SK-N-SH (cell line): Measurements from ENCODE around the gene FOCAD. TPM values are rescaled to one million over a fixed set of nuclear protein-coding genes. Genes with fewer than 3 reads are reported as not detected.

Experiments
- CTCF ChIA-PET: fragments of 300-600, 350-600 bp; formaldehyde crosslinking; extraction: SDS; loops from one replicate; lab custom pipeline; 2021; lab: Yijun Ruan, JAX
- POLR2A ChIA-PET: fragments of 350-600 bp; sonication (Branson Sonifier 250); formaldehyde crosslinking; extraction: SDS; loops from one replicate; lab custom pipeline; 2020; ENCODE audit warnings: antibody characterized with exemption, inconsistent platforms; lab: Yijun Ruan, JAX
- DNase-seq: peaks from one replicate; pipeline ENCODE4 v3.0.0; 2012
- H2AFZ ChIP-seq: fragments of 200-600 bp; sonication (generic); 2 replicates; pipeline ENCODE4 v1.8.1; 2016; ENCODE audit warnings: antibody characterized with exemption, mild to moderate bottlenecking, low read depth
- H3F3A ChIP-seq: fragments of 200-600 bp; sonication (generic); replicated peaks from 2 replicates; pipeline ENCODE3; 2016; ENCODE audit warnings: antibody characterized with exemption, mild to moderate bottlenecking; ENCODE audit not compliant: insufficient read depth
- H3K27ac ChIP-seq, 2 experiments: fragments of 200-500 bp in 1 of 2; fragments of 200-600 bp in 1 of 2; sonication (Bioruptor generic) in 1 of 2; sonication (generic), shearing (Covaris generic) in 1 of 2; 2 replicates each; pipeline versions ENCODE4 v1.5.1 to v1.6.1; 2014 to 2016; ENCODE audit warnings: low read depth in 2 of 2, inconsistent platforms in 1 of 2, low read length in 1 of 2, mild to moderate bottlenecking in 1 of 2, mixed read lengths in 1 of 2
- H3K27me3 ChIP-seq: fragments of 200-600 bp; sonication (generic), shearing (Covaris generic); 2 replicates; pipeline ENCODE4 v1.6.1; 2016; ENCODE audit warnings: mixed run types; ENCODE audit not compliant: insufficient read depth
- H3K36me3 ChIP-seq, 2 experiments: fragments of 200-500 bp in 1 of 2; fragments of 200-600 bp in 1 of 2; sonication (Bioruptor generic) in 1 of 2; sonication (generic) in 1 of 2; replicated peaks in 1 of 2; 2 replicates each; pipeline versions ENCODE3 to v1.5.1; 2014 to 2016; ENCODE audit warnings: low read length in 1 of 2, mild to moderate bottlenecking in 1 of 2; ENCODE audit not compliant: insufficient read depth in 2 of 2, control insufficient read depth in 1 of 2
- H3K4me1 ChIP-seq, 2 experiments: fragments of 200-500 bp in 1 of 2; fragments of 200-600 bp in 1 of 2; sonication (Bioruptor generic) in 1 of 2; sonication (generic), shearing (Covaris generic) in 1 of 2; 2 replicates each; pipeline versions ENCODE4 v1.5.1 to v1.6.1; 2014 to 2016; ENCODE audit warnings: low read depth in 1 of 2, low read length in 1 of 2, mixed run types in 1 of 2; ENCODE audit not compliant: insufficient read depth in 2 of 2, control insufficient read depth in 1 of 2
- H3K4me2 ChIP-seq: fragments of 200-600 bp; sonication (generic), shearing (Covaris generic); 2 replicates; pipeline ENCODE4 v1.6.1; 2017; ENCODE audit warnings: mixed run types
- H3K4me3 ChIP-seq, 2 experiments: fragments of 200-500 bp in 1 of 2; fragments of 200-600 bp in 1 of 2; sonication (Bioruptor generic) in 1 of 2; sonication (generic), shearing (Covaris generic) in 1 of 2; 2 replicates each; pipeline versions ENCODE4 v1.5.1 to v1.8.1; 2014 to 2016; ENCODE audit warnings: low read depth in 2 of 2, inconsistent platforms in 1 of 2, low read length in 1 of 2, mild to moderate bottlenecking in 1 of 2, mixed read lengths in 1 of 2, moderate library complexity in 1 of 2
- H3K79me2 ChIP-seq: fragments of 200-600 bp; sonication (generic); 2 replicates; pipeline ENCODE4 v1.8.1; 2017; ENCODE audit warnings: mild to moderate bottlenecking; ENCODE audit not compliant: insufficient read depth
- H3K9ac ChIP-seq: fragments of 200-600 bp; sonication (generic); 2 replicates; pipeline ENCODE4 v1.6.1; 2017; ENCODE audit warnings: mixed run types
- H3K9me2 ChIP-seq: fragments of 200-600 bp; sonication (generic); 2 replicates; pipeline ENCODE4 v1.6.1; 2017; ENCODE audit warnings: mixed run types
- H3K9me3 ChIP-seq: fragments of 200-600 bp; sonication (generic); 2 replicates; pipeline ENCODE4 v1.6.1; 2017; ENCODE audit warnings: mixed run types, mild to moderate bottlenecking, moderate library complexity
- H4K20me1 ChIP-seq: fragments of 200-600 bp; sonication (generic); 2 replicates; pipeline ENCODE4 v1.6.1; 2017; ENCODE audit warnings: mild to moderate bottlenecking, mixed run types; ENCODE audit not compliant: insufficient read depth
- CHD2 ChIP-seq: fragments of 150-350 bp; IDR thresholded peaks from 2 replicates; pipeline ENCODE4 v1.6.1; 2018; ENCODE audit warnings: low read length; ENCODE audit not compliant: partially characterized antibody
- CTCF ChIP-seq: fragments of 200-600 bp; sonication (generic); IDR thresholded peaks from 2 replicates; pipeline ENCODE4 v1.6.1; 2017; ENCODE audit warnings: antibody characterized with exemption, mild to moderate bottlenecking, moderate library complexity
- FOXM1 ChIP-seq: IDR thresholded peaks from 2 replicates; pipeline ENCODE4 v1.4.0; 2012; ENCODE audit warnings: low read depth, mild to moderate bottlenecking
- MEF2A ChIP-seq: IDR thresholded peaks from 2 replicates; pipeline ENCODE4 v1.4.0; 2012; ENCODE audit warnings: low read depth, borderline replicate concordance
- MXI1 ChIP-seq: IDR thresholded peaks from 2 replicates; pipeline ENCODE4 v1.6.1; 2012; ENCODE audit warnings: mild to moderate bottlenecking, low read depth, low read length, improper control_type of control experiment
- PBX3 ChIP-seq: IDR thresholded peaks from 2 replicates; pipeline ENCODE4; 2012
- POLR2AphosphoS5 ChIP-seq: IDR thresholded peaks from 2 replicates; pipeline ENCODE4 v1.6.1; 2012; ENCODE audit warnings: low read depth, low read length
- REST ChIP-seq: IDR thresholded peaks from 2 replicates; pipeline ENCODE4 v1.6.1; 2012; ENCODE audit warnings: mild to moderate bottlenecking, low read depth, low read length, moderate library complexity
- TEAD4 ChIP-seq: IDR thresholded peaks from 2 replicates; pipeline ENCODE4 v1.4.0; 2012; ENCODE audit warnings: mild to moderate bottlenecking, borderline replicate concordance; ENCODE audit not compliant: insufficient read depth
- WGBS: methylation state at CpG from one replicate; pipeline ENCODE4 v1.1.6; 2017; ENCODE audit warnings: low lambda C conversion rate; 5-methylcytosine and 5-hydroxymethylcytosine counted together
- polyA plus RNA-seq, 3 experiments: library from polyadenylated mRNA; depleted of rRNA; stranded (reverse); fragments of >200 nt; gene quantifications; 2 replicates each; pipeline ENCODE4 v1.2.3, GENCODE V29; 2012
- TF ChIP-seq, protein P1 (sequence below): fragments of 150-350 bp; IDR thresholded peaks from 2 replicates; pipeline ENCODE4 v1.6.1; 2016; ENCODE audit warnings: mild to moderate bottlenecking, low read depth, low read length

FOCAD gene
- polyA plus RNA-seq, 1 of the 3 experiments (the other 2 are of a cell fraction), result 15.8 TPM

GRCh38 chr9:20835377-20836286 lies 151.6 kb downstream of the FOCAD start:
- no peak overlapping the region for H3K27ac ChIP-seq
- H3K4me1 ChIP-seq, result no peaks in the 10 kb centered on the region
- H3K9ac ChIP-seq, result no peak overlapping the region
- no peak for DNase-seq
- H3K36me3 ChIP-seq, result peaks cover 0 to 15% of the 10 kb centered on the region in 2 experiments
- H3F3A ChIP-seq, result no peaks in the 10 kb centered on the region
- CTCF ChIA-PET, result no interaction called here
- POLR2A ChIA-PET, result no interaction called here
- H3K9me2 ChIP-seq, result no peaks in the 10 kb centered on the region
- H3K79me2 ChIP-seq, result no peaks in the 10 kb centered on the region
- H3K4me3 ChIP-seq, result no peak overlapping the region
- TF ChIP-seq PBX3 (no peak), TEAD4 (no peak), POLR2AphosphoS5 (no peak), MXI1 (no peak)
- TF ChIP-seq, all 33 proteins: peak for 0
- no peak overlapping the region for H3K4me2 ChIP-seq
- no peaks in the 10 kb centered on the region for H3K27me3 ChIP-seq
- H2AFZ ChIP-seq, result no peak overlapping the region
- 0 out of 2 replicates have a peak, but pooled peaks cover 2% of the 10 kb centered on the region for H3K9me3 ChIP-seq
- no peaks in the 10 kb centered on the region for H4K20me1 ChIP-seq
- 89% methylated on average over 6 of the region's 6 CpGs for WGBS

- no peak overlapping the region for H3K4me3 ChIP-seq
- no peaks in the 10 kb centered on the region for H3K27me3 ChIP-seq
- ChIA-PET POLR2A (no interaction called here), CTCF (no interaction called here)
- H3K4me2 ChIP-seq, result no peak overlapping the region
- no peak overlapping the region for H3K9ac ChIP-seq
- DNase-seq, result no peak
- H3K27ac ChIP-seq, result no peak overlapping the region
- H3F3A ChIP-seq, result no peaks in the 10 kb centered on the region
- peaks cover 16% of the 10 kb centered on the region; the same call in 1 of the 2 replicates for H3K9me3 ChIP-seq
- 91% methylated on average over 3 of the region's 3 CpGs for WGBS
- H3K4me1 ChIP-seq, result no peaks in the 10 kb centered on the region
- no peaks in the 10 kb centered on the region for H4K20me1 ChIP-seq
- peaks cover 0 to 24% of the 10 kb centered on the region in 2 experiments for H3K36me3 ChIP-seq
- no peaks in the 10 kb centered on the region for H3K79me2 ChIP-seq
- TF ChIP-seq FOXM1, result no peak
- no peak for TF ChIP-seq PBX3
- TF ChIP-seq CHD2, result no peak
- no peak for TF ChIP-seq MEF2A
- no peak for TF ChIP-seq REST
- no peak for TF ChIP-seq CTCF
- TF ChIP-seq, protein P1, sequence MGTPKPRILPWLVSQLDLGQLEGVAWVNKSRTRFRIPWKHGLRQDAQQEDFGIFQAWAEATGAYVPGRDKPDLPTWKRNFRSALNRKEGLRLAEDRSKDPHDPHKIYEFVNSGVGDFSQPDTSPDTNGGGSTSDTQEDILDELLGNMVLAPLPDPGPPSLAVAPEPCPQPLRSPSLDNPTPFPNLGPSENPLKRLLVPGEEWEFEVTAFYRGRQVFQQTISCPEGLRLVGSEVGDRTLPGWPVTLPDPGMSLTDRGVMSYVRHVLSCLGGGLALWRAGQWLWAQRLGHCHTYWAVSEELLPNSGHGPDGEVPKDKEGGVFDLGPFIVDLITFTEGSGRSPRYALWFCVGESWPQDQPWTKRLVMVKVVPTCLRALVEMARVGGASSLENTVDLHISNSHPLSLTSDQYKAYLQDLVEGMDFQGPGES, result no peak
- TF ChIP-seq MXI1, result no peak
- H2AFZ ChIP-seq, result no peak overlapping the region
- 0 out of 2 replicates have a peak, but pooled peaks cover 3% of the 10 kb centered on the region for H3K9me2 ChIP-seq
Measured at GRCh38 chr9:20837166-20837565, 153.1 kb downstream of the FOCAD start.
